IPS DF 4.7 (cell line): Measurements from ENCODE around the gene CD40.
"Not testable (repeated sequence)": the region's sequence is repeated elsewhere in the genome, so short reads cannot be mapped to it uniquely, and the experiment has no call there.

Source experiments
- DNase-seq: peaks from one replicate; pipeline ENCODE4 v3.0.0-alpha.2; 2013; ENCODE audit warnings: low spot score; ENCODE audit errors: extremely low read depth

The CD40 gene

GRCh38 chr20:46093531-46093930, 24.6 kb upstream of the CD40 start:
- DNase-seq = no peak

DNA sequence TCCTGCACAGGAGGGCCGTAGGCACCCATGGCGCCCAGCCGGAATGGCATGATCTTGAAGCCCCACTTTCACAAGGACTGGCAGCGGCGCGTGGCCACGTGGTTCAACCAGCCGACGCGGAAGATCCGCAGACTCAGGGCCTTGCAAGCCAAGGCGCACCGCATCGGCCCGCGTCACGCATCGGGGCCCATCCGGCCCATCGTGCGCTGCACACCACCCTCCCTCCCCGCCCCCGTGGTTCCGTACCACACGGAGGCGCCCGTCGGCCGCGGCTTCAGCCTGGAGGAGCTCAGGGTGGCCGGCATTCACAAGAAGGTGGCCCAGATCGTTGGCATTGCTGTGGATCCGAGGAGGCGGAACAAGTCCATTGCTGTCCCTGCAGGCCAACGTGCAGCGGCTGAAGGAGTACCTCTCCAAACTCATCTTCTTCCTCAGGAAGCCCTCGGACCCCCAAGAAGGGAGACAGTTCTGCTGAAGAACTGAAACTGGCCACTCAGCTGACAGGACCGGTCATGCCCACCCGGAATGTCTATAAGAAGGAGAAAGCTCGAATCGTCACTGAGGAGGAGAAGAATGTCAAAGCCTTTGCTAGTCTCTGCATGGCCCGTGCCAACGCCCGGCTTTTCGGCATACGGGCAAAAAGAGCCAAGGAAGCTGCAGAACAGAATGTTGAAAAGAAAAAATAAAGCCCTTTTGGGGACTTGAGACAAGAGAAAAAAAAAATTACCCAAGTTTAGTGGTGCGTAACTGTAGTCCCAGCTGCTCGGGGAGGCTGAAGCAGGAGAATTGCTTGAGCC, 18.4 kb upstream of the CD40 start:
- no peak for DNase-seq

- DNase-seq = not testable (repeated sequence)
Measured at GRCh38 chr20:46100444-46100843, 17.7 kb upstream of the CD40 start.

DNA sequence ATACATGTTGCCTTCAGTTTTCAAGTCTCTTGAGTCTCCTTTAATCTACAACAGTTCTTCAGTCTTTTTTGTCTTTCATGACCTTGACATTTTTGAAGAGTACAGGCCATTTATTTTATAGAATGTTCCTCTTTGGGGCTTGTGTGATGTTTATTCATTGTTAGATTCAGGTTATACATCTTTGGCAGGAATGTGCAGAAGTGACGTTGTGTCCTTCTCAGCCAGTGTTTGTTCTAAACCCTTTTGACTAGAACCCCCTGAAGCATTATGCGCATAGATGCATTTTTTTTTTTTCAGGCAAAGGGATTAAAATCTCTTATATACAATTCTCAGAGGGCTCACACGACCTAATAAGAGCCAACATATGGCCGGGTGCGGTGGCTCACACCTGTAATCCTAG, 17.1 kb upstream of the CD40 start:
- DNase-seq = no peak

DNA sequence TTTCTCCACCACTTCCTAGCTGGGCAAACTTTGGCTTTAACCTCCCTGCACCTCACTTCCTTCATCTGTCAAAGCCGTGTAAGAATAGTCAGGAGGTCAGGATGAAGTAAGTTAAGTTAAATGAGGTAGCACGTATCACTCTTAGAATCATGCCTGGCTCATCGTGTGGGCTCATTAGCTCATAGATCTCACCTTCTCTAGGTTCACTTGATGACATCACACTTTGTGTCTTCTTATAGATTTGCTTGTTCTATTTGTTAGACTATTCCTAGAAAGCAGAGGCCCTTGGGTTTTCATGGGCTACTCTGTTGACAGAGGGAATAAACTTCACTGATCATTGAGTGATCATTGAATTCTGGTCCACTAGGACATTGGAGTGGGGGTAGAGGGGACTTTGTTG, 16.2 kb upstream of the CD40 start:
- DNase-seq = no peak

DNA sequence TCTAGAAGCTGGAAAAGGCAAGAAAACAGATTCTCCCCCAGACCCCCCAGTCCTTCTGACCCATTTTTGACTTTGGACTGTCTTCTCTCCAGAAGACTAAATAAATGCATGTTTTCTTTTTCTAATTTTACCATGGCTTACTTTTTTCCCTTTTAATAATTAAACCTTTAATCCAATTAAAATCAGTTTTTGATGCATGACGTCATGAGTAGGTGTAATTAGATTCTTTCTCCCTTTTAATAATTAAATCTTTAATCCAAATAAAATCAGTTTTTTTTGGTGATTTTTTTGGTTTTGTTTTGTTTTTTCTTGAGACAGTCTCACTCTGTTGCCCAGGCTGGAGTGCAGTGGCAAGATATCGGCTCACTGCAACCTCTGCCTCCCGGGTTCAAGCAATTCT, 15.2 kb upstream of the CD40 start:
- DNase-seq = no peak

DNA sequence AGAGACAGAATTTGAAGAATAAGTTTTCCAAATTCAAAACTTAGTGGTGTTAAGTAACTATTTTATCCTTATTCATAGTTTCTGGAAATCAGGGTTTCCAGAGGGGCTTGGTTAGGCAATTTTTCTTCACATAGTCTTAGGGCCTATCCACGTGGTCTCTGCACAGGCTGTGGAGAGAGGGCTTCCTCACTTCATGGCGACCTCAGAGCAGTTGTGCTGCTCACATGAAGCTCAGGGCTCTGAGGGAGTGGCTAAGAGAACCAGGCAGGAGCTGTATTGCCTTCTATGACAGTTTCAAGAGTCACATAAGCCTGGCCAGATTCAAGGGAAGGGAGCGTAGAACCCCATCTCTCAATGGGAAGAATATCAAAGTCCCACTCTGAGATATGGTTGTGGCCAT, 13.9 kb upstream of the CD40 start:
- DNase-seq = no peak

DNA sequence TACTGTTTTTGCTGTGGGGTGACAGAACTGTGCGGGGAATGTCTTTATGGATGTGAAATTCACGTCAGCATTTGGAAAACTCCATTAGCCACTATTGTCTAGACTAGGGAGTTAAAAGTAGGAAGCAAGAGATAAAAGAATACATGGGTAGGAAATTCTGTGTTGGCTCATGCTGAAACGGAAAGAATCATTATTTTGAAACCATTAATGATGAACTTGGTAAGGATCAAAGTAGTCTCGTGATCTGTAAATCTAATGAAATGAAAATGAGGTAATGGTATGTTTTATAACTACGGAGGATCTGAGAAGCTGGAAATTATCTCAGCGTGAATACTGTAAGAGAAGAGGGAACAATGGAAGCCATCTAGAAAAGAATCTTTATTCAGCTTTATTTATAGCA, 11.1 kb upstream of the CD40 start:
- DNase-seq = no peak

DNA sequence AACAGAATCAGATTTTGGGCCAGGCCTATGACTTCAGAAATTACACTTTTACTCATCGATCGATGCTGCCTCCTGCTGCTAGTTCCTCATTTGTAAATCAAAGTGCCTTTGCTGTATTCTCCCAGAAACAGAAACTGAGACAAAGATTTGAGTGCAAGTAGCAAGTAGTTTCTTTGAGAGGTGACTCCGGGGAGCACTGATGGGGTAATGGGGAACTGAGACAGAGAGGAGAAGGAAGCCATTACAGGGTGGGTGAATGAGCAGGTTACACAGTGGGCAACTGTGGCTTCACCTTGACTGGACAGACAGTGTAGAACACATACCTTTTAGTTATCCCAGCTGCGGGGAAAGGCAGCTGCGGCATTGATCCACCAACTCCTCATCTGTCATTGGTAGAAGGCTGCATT, 9.7 kb upstream of the CD40 start:
- DNase-seq = no peak

DNA sequence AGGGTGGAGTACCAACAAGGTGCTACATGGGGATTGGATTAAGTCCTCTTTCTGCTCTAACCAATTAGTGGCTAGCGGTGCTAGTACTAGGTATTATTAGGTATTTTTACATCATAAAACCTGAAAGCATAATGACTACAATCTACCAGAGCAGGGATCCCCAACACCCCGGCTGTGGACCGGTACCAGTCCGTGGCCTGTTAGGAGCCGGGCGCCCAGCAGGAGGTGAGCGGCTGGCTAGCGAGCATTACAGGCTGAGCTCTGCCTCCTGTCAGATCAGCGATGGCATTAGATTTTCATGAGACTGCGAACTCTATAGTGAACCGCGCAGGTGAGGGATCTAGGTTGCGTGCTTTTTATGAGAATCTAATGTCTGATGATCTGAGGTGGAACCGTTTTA, 9.1 kb upstream of the CD40 start:
- no peak for DNase-seq

- DNase-seq = no peak
Measured at GRCh38 chr20:46111028-46111835, 6.9 kb upstream of the CD40 start.

DNA sequence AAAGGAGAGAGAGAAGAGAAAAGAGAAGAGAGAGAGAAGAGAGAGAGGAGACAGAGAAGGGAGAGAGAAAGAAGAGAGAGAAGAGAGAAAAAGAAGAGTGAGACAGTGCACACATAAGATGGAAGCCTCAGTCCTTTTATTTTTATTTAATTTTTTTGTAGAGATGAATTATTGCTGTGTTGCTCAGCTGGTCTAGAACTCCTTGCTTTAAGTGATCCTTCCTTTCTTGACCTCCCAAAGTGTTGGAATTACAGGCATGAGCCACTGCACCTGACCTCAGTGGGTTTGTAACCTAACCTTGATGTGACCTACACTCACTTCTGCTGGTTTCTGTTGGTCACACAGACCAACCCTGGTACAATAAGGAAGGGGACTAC, 6.3 kb upstream of the CD40 start:
- DNase-seq = no peak

- DNase-seq = no peak
Measured at GRCh38 chr20:46112430-46113112, 5.5 kb upstream of the CD40 start.

- no peak for DNase-seq
Measured at GRCh38 chr20:46113113-46113470, 5.0 kb upstream of the CD40 start.

DNA sequence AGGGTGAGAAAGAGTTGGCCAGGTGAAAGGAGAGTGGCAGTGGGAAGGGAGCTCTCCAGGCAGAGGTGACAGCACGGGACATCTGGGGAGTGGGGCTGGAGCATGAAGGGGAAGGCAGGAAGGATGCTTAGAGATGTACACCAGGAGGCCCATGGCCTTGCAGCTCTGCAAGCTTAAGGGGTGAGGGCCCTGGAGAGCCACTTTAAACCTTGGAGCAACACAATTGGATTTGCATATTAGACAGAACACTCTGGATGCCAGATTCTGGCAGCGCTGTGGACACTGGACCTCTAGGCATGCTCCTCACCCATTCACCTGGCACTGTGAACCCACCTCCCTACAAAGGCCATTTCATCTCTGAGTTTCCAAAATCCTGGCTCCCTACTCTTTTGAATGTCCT, 3.7 kb upstream of the CD40 start:
- no peak for DNase-seq

GRCh38 chr20:46118481-46119020, 437 bp downstream of the CD40 start:
- DNase-seq = no peak

DNA sequence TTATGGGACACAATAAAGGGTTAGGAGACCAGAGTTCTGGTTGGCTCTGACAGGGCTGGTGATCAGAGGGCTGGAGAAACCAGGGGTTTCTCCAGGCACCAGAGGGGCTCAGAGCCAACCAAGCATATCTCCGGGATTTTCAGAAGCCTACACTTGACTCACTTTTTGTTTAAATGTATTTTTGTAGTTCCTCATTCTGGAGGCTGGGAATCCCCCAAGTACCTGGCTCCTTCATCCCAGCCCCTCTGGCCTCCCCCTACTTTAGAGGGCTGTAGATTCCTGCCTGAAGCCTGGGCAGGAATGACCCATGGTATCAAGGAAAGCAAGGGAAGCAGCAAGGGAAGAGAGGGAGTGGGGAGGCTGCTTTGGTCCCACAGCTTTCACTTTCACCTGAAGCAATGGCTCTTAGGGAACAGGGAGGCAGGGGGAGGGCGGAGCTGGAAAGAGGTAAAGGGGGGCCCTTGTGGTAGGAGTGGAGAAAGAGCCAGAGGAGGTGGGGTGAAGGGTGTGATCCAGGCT, 973 bp downstream of the CD40 start:
- DNase-seq = no peak

DNA sequence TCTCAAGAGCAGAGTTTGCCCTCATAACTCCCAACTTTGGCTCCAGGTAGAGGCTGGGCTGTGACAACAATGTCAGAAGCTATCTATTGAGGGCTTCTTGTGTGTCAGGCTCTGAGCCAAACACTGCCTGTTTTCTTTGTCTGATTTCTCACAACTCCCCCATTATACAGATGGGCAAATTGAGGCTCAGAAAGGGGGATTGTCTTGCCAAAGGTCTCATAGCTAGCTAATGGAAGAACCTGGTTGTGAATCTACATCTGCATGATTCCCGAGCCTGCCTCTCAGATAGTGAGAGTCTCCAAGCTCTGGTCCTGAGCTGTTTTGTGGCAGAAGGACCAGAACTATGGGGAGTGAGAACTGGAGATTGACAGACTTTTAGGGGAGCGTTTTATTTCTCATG, 1.4 kb downstream of the CD40 start:
- no peak for DNase-seq

GRCh38 chr20:46120136-46120535, 2.0 kb downstream of the CD40 start:
- no peak for DNase-seq

GRCh38 chr20:46121184-46121930, 3.2 kb downstream of the CD40 start:
- DNase-seq = no peak

- DNase-seq = no peak
Measured at GRCh38 chr20:46122071-46122470, 4.0 kb downstream of the CD40 start.
